HG02981 (cell line): ENCODE measurements around the gene CPSF3.
"Not testable (repeated sequence)": the region's sequence is repeated elsewhere in the genome, so short reads cannot be mapped to it uniquely, and the experiment has no call there.

ENCODE experiments used
- ATAC-seq: cut with Tn5 transposase; IDR thresholded peaks from one replicate; pipeline ENCODE4 v1.9.1; 2021; ENCODE audit warnings: mild to moderate bottlenecking, moderate library complexity; ENCODE audit not compliant: unreplicated experiment

CPSF3 gene

DNA sequence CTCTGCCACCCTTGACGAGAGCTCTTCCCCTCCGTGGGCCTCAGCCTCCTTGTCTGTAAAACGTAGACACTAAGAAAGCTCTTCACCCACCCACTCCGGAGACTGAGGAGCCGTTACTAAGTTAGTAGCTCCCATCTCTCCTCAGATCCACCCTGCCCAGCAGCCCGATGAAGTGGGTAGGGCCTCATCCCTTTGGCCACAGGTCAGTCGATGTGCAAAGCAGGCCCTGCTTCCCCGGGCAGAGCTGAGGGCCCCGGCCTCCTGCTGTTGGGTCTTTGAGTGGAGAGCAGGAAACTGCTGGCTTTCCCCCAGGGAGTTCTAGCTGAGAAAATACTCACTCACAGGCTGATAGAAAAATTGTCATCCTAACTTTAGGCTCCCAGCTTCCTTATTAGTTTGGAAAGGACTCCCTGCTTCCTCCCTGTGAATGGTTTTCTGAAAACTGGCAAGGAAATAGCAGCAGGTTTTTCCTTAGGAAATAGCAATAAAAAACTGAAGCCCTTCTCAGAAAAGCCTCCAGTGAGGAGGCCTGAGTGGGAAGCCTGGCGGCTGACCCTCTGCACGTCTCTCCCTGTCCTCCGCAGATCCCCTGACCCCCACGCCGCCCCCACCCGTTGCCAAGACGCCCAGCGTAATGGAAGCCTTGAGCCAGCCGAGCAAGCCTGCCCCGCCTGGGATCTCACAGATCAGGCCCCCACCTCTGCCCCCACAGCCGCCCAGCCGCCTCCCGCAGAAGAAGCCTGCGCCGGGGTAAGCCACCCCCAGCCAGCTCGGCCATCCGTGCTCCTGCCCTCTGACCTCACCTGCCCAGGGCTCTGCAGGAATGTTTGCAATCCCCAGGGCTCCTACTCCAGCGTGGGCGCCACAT lies 30.3 kb upstream of the CPSF3 start:
- no peak for ATAC-seq

GRCh38 chr2:9394816-9395215 lies 28.6 kb upstream of the CPSF3 start:
- no peak for ATAC-seq

DNA sequence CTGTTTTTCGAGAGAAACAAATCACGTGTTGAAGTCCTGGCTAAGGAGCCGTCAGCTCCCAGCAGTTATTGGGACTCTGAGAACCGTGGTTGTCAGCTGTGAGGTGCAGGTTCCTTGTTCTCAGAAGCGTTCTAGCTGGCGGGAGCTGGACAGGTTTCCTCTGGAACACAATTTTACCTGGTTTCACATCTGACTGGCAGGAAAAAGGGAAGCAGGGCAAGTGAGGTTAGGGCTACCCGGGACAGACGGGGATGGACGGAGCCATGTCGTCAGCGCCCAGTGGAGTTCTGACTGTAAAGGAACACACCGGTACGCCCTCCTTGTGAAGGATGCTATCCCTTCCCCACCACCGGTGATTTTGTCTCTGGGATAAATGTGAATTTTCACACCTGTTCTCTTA lies 26.3 kb upstream of the CPSF3 start:
- ATAC-seq: no peak

- not testable (repeated sequence) for ATAC-seq
Measured at GRCh38 chr2:9398251-9398650, 25.2 kb upstream of the CPSF3 start.

DNA sequence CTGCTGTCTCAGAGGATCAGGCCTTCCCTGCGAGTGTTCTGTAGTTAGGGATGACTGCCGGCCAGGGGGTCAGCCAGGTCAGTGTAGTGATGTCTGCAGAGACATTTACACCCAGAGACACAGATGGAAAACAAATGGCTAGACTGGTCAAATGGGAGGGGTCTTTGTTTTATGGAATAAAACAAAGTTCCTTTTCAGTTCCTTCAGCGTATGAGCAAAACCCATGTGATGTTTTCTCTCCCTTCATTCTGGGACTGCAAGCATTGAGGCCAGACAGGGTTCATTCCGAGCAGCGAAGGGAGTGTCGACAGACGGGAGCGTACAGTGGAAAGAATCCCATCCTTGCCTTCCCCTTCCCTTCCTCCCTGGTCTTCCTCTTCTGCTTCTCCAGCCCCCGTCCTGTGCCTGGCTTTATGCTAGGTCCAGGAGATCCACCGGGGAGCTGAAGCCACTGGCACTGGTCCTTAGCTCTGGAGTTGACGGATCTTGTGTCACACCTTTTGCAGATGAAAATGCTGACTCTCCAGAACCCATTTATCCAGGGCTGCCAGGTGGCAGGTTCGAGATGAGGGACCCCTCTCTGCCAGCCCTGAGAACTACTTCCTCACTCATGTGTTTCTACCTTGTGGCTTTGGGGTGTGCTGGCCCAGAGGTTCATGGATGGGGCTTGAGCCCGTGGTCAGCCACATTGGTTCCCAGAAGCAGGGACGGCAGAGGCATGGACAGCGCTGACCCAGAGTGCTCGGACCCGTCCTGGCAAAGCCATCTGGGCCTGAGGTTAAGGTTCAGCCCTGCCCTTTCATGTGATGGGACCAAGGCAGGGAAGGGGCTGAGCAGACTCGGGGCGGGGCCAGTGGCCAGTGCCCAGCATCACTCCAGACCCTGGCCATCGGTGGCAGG lies 24.3 kb upstream of the CPSF3 start:
- ATAC-seq: no peak

DNA sequence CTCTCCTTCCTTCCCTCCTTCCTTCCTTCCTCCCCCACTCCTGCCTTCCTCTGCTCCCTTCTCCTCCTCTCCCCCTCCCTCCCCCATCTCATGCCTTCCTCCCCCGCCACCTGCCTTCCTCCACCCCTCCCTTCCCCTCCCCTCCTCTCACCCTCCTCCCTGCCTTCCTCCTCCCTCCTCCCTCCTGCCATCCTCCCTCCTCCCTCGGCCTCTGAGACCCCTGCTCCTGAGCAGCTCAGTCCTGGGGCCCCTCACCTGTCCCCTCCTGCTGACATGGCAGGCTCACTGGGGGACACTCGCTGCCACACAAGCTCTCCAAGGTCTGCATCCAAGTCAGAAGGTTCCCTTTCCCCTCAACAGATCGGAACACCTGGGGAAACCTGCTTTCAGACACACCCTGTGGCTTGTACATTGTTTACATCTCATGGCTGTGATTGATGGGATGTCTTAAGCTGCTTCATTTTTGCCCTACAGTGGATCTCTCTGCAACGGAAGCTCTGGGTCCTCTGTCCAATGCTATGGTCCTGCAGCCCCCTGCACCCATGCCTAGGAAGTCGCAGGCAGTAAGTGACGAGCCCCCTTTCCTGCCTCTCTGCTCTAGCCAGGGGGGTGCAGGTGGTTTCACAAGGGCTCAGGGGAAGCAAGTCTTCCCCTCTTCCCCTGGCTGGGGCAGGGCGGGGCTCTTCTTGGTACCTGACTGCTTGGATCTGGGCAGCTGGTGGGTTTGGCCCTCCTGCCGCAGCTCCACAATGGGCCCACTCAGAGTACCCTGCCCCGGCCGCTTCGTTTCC lies 23.0 kb upstream of the CPSF3 start:
- ATAC-seq: no peak

DNA sequence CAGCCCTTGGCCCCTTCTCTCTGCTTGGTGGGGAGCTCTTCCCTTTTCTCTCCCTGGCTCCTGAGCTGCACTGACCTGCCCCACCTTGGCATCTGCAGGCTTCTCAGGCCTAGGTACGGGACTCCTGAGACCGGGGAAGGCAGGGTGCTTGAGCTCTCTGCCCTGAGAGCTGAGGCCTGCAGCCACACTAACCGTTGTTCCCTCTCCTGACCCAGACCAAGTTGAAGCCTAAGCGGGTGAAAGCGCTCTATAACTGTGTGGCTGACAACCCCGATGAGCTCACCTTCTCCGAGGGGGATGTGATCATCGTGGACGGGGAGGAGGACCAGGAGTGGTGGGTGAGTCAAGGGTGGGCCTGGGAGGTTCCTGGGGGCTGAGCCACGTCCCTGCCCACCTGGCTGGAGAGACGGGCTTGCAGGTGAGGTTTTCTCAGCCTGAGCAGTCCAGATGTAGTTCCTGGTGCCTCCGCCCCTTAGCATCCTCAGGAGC lies 22.4 kb upstream of the CPSF3 start:
- no peak for ATAC-seq

DNA sequence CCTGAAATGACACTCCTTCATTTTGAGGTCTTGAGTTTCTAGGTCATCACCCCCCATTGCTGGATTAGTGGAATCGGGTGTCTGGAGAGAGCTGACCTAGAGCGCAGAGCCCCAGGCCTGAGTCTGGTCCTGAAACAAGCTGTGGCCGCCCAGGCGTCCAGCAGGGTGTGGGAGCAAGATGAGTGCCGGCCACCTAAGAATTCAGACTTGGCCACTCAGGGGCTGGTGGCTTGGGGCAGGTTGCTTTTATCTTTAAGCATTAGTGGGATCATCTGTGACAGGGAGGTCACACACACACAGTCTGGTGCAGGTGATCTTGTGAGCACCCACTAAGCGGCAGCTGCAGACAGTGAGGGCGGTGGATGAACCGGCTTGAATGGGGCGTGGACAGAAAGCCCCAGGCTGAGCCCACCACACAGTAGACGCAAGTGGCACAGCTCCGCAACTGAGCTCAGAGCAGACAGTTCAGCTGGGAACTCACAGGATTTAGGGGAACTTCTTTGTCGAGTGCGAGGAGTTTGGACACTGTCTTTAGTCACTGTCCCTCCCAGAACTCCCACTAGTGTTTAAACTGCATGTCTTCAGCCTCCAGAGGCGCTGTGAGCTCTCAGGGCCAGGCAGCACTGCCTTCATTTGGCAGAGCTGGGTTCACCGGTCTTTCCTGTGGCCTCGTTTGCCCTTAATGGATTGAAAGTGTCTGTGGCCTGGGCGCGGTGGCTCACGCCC lies 21.6 kb upstream of the CPSF3 start:
- no peak for ATAC-seq

DNA sequence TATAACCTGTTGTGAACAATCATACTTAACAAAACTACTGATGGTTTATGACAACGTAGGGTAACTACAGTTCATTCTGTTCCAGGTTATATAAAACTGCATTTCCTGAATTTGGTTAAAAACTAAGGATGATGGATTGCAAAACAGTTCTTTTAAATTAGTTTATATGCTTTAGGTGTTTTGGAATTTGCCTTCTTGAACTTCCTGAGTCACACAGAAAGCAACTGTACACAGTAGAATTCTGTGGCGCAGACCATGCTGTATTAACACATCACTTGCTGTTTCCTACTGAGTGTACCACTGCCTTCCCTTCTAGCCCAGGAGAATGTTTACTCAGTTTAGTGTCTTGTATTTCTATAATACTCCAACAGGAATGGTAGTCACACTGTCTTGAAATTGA lies 19.5 kb upstream of the CPSF3 start:
- ATAC-seq: no peak

- no peak for ATAC-seq
Measured at GRCh38 chr2:9404451-9404850, 19.0 kb upstream of the CPSF3 start.

DNA sequence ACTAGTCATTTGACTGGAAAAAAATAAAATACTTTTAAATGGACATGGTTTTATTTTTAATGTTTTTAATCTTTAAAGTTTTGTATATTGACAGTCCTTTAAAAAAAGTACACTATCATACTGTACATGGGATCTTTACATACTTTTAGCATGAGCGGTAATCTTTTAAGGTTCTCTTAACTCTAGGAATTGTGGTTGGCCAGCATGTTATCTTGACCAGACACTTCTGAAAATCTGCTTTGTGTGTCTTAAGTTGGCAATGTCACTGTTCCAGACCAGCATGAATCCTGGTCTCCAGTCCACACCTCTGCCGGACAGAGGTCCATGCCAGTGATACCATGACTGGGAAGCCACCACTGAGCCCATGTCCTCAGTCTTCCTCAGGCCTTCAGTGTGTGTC lies 17.8 kb upstream of the CPSF3 start:
- no peak for ATAC-seq

DNA sequence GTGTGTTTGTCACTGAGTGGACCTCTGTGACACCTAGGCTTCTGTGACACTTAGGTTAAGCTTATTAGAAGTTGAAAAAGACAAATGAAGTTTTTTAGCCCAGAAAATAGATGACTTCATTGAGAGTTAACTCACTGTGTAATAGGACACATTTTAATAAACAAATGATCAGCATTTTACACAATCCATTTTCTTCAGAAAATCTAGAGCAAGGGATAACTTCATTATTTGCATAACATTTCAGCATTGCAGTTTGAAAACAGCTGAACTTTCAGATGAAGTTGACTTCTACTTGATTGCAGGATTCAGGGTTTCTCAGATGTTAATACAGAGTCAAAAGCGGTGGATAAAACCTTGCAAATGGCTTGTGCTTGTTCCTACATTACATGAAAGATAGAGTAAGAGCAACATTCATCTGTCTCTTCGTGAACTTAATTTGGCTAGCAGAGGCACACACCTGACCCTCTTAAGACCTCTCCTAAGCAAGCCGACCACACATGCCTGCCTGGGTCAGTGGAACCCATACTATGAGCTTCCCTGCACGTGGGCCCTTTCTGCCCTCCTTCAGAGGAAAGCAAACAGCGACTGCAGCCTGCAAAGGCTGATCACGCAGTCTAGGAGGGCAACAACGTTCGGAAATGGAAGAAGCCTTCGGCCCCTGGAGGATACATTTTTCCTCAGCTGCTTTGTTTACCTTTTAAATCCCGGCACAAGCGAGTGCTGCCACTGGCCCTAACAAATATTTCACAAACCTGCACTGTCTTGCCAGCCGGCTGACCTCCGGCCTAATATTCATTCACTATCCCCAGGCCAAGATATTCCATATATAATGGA lies 16.7 kb upstream of the CPSF3 start:
- no peak for ATAC-seq

- ATAC-seq: no peak
Measured at GRCh38 chr2:9407363-9407811, 16.1 kb upstream of the CPSF3 start.

GRCh38 chr2:9408641-9409151 lies 14.8 kb upstream of the CPSF3 start:
- no peak for ATAC-seq

GRCh38 chr2:9410108-9410507 lies 13.3 kb upstream of the CPSF3 start:
- ATAC-seq: no peak

DNA sequence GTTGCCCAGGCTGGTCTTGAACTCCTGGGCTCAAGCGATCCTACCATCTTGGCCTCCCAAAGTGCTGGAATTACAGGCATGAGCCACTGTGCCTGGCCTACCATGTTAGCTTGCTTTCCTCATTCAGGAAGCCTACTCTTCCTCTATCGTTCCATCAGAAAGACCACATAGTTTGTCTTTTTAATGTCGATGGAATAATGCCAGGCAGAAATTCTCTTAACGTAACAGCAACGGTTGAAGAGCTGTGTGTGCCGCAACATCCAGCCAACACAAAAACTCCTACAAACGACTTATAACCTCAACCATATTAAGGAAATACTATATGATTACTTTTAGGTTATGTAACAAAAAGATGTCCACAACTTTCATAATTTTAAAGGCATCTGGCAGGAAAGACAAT lies 10.7 kb upstream of the CPSF3 start:
- ATAC-seq: no peak

DNA sequence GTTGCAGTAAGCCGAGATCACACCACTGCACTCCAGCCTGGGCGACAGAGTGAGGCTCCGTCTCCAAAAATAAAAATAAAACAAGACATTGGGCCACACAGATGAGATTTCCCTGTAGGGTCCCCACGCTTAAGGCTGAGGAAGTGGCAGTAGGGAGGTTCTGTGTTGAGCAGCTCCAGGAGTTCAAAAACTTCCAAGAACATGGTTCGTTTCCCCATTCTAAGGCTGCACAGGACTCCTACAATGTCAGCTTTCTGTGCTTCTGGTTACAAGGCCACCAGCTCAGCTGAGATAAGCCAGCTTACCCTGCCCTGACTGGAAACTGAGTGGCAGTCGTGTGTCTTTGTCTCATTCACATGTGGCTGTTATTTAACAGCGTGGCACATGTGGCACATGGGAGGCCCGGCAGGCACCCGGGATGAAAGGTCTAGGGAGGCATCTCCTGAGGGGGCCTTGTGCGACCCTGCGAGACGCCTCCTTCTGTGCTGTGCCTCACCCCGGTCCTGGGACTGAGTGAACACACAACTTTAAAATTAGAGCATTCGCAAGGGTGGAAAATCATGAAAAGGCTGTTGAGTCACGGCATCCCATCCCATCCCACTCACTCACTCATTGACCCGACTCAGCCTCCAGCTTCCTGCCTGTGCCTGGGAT lies 7.8 kb upstream of the CPSF3 start:
- no peak for ATAC-seq

GRCh38 chr2:9416267-9416961 lies 7.0 kb upstream of the CPSF3 start:
- ATAC-seq: no peak
